GM21526 (cell line): ENCODE measurements around the gene TRABD2B.
A peak's percentile ranks its signal among the peaks of the same experiment; 100 is the strongest.

Experiments used
- ATAC-seq: cut with Tn5 transposase; IDR thresholded peaks from one replicate; pipeline ENCODE4 v1.9.1; 2021; ENCODE audit warnings: moderate library complexity; ENCODE audit not compliant: unreplicated experiment, low FRiP score

TRABD2B gene

DNA sequence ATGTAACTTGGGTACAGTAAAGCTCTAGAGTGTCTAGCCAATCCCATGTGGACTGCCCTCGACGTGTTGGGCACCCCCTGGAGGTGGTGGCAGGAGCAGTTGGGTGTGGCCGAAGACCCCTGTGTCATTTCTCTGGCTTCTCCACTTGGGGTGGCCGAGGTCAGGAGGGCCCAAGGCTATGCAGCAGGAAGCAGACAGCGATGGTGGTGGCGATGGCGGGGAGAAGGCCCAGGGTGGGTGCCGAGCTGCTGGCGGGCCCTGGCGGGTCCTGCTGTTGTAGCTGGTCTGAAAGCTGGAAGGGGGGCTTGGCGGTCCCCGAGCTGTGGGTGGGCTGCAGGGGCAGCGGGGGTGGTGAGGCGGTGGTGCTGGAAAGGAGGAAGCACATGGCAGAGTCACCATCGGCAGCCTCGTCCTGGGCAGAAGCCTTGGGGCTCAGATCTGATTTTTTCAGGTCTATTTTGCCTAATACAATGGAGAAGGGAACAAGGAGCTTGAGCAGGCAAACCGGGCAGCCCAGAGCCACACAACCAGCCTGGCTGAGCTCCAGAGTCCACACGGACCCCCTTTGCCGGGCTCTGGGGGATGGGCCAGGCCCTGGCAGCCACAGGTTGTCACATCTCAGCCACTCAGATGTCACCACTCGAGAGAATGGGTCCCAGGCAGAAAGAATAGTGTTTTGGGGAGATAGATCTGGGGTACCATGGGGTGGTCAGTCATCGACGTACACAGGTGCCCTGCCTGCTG, 231.3 kb downstream of the TRABD2B start:
- no peak for ATAC-seq

- ATAC-seq, result no peak
Observed at GRCh38 chr1:47765236-47765635, 231.9 kb downstream of the TRABD2B start.

DNA sequence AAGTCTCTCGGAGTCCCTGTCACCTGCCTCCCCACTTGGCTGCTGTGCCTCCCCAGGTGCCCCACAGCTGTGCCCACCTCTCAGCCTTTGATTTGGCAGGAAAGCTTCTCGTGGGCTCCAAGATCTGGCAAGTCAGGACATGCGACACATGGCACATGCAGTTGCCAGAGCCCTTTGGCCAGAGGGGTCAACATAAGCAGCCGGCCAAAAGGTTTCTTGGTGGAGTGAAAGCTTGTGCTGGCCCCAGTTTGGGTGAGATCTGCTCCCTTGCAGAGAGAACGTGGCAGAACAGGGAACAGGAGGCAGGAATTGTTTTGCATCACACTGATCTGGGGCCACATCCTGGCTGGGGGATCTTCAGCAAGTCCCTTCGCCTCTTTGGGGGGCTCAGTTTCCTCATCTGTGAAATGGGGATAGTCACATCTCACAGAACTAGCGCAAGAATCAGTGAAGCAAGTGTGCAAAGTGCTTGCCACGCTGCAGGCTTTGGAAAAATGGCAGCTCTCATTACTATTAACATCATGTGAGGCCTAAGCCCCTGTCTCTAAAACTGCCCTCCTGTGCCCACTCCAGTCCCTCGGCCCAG, 232.6 kb downstream of the TRABD2B start:
- no peak for ATAC-seq

GRCh38 chr1:47763591-47764171, 233.5 kb downstream of the TRABD2B start:
- no peak for ATAC-seq

GRCh38 chr1:47761974-47762373, 235.2 kb downstream of the TRABD2B start:
- ATAC-seq, result no peak

GRCh38 chr1:47761201-47761930, 235.8 kb downstream of the TRABD2B start:
- no peak for ATAC-seq

DNA sequence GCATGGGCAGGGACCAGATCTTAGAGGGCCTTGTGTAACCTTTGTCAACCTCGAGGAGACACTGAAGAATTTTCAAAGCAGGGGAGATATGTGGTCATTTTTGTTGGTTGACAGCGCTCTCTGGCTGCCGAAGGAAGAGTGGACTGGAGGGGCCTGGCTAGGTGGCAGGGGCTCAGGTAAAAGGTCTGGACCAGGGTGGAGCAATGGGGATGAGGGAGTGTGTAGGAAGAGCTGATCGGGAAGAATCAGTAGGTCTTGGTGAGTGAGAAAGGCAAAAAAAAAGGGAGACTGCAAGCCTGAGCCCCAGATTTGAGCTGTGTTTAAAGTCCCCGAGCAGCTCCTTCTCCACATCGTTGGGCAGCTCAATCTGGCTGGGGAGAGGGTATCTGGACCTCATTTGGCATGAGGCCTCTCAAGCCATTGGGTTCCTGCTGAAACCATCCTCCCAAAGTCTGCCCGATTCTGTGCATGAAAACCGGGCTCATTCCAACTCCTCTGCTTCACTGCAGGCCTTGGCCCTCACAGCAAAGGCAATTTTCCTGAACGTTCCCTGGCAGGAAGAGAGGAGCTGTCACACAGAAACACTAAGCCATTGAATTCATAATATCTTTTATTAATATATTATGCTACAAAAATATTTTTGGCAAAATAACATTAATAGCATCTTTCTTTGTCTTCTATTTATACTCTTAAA, 237.1 kb downstream of the TRABD2B start:
- ATAC-seq, result no peak

DNA sequence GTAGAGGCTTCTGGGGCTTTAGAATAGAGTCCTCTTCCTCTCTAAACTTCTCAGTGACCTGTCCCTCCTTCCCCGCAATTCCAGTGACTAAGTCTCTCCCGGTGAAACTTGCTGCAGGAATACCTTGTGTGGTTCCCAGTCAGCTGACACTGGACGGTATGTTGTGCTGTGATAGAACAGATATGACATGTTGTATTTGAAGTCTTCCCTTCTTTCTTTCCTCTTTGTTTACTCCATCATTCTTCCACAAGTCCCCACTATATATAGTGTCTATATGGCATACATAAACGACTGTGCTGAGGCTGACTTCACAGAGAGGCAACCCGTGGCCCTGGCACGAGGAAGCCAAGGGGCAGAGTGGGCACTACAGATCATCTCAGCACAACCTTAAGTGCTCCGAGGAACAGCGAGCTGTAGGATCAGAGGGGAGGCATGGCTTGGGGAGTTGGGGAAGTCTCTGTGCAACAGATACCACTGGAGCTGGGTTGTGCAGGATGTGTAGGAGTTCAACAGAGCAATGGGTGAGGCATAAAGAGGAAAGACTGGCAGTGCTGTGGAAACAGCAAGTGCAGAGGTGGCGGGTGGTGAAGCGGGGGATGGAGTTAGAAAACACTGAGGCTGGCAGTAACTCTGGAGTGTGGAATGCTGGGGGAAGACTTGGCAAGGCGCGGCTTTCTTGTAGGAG, 237.8 kb downstream of the TRABD2B start:
- ATAC-seq, result no peak

DNA sequence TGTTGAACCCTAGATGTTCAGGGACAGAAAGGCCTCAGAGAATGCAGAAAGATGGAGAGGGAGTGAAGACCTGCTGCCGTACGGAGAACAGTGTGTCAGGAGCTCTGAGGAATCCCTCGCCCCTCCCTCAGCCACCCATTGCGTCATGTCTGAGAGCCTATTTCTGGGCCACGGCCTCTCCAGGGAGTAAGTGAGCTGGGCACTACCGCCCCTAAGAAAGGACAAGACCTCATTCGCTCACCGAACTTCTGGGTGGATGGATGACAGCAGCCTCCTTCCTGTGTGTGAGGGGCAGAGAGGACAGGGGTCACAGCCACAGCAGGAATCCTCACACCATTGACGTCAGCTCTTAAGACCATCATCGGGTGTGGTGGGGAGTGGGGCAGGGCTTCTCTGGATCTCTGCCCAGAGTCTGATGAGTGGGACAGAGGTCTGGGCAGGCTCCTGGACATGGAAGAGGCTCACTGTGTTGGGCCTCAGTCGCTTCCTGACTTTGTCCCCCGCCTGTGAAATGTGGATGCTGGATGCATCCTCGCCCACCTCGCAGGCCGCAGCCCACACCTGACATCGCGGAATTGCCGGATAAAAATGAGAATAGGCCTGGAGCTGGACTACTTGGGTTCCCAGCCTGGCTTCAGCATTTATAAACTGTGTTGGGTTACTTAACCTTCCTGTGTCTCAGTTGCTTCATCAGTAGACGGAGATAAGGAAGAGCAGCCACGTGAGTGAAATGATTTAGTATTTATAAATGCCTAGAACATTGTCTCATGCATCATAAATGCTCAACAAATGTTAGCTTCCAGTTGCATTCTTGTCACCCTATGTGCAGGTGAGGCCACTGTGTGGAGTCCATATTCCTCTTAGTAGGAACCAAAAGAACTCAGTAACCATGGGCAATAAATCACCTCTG, 238.6 kb downstream of the TRABD2B start:
- no peak for ATAC-seq

- ATAC-seq, result no peak
Observed at GRCh38 chr1:47757226-47757975, 239.8 kb downstream of the TRABD2B start.

- ATAC-seq, result no peak
Observed at GRCh38 chr1:47756411-47756810, 240.8 kb downstream of the TRABD2B start.

GRCh38 chr1:47756006-47756405, 241.2 kb downstream of the TRABD2B start:
- no peak for ATAC-seq

DNA sequence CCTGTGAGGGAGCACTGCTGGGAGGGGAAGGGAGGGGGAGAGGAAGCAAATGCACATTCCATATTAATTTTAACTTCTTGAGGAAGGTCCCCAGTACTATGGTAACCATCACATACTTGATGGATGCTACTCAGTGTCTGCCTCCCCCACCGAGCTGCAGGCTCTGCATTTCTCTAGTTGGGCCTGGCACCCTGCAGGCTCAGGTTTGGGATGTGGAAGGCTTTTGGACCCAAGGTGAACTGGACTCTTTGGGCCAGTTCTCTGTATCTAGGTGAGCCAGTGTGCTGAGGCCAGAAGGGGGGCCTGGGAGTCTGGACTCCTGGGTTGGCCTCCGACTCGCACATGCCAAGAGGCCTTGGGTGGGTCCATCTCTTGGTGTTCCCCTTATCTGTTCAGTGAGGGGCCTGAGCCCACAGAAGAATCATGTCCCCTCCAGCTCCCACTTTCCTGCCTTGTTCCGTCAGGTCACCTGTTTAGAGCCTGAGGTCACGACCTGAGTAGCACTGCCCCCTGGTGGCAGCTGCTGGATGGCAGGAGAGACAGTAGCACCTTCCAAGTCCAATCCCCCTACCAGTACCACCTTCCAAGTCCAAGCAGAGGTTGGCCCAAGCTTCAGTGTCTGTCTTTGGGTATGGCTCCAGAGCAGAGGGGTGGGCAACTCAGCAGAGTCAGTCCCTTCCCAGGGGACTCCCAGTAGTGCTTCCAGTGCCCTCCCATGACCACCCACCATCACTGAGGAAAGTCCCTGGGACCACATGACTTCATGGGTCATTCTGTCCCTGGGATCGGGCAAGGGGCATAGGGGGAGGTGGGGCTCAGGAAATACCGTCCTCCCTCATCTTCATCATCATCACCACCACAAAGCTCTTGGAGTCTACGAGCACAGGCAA, 241.8 kb downstream of the TRABD2B start:
- ATAC-seq, result peak; percentile 85

- ATAC-seq, result no peak
Observed at GRCh38 chr1:47754221-47754620, 243.0 kb downstream of the TRABD2B start.

DNA sequence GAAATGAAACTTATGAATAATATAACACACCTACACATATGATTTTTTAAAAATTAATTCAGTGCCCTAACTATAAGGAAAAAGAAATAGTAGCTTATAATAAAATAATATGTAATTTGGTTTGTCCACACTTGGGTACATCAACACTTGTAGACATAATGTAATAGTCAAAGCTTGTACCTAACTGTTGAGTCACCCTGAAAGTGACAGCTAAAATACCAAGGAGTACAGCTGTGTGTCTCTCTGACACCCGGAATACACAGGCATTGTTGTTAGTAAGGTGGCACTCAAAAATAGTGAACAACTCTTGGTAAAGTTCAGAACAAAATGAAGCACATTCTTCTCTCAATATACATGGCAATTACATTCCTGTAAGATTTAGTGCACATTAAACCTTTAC, 243.4 kb downstream of the TRABD2B start:
- ATAC-seq, result no peak

DNA sequence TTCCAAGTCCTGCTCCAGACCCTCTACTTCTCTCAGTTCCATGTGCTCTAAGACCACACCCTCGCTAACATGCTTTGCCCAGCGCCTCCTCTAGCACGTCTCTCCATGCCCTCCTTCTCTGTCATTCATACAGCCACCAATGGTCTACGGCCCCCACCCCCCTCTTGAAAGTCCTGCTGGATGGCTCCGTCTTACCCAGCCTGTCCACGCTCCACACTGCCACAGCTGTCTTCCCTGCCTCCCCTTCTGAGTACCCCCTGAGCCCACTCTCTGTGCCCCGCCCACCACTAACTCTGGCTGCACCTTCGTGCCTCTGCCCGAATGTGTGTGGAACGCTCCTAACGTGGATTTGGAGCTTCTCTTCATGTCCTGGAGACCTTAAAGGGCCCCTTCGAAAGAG, 244.6 kb downstream of the TRABD2B start:
- ATAC-seq, result no peak

GRCh38 chr1:47751996-47752451, 245.2 kb downstream of the TRABD2B start:
- no peak for ATAC-seq
